Measurements from ENCODE around the gene NKIRAS2.

Gene NKIRAS2

GRCh38 chr17:42019509-42020404 lies at the start of gene NKIRAS2:
Gene NKIRAS2 (plus strand): TSS chr17:42020090. CDS start chr17:42021578, 1,488 bp downstream.
- DNase-seq (ENCODE audit: low spot score): peak; percentile 98

GRCh38 chr17:41970901-41971331 lies 49.0 kb upstream of the NKIRAS2 start:
- DNase-seq (ENCODE audit: low spot score): no peak

GRCh38 chr17:41971721-41972523 lies 48.0 kb upstream of the NKIRAS2 start:
- no peak for DNase-seq (ENCODE audit: low spot score)

GRCh38 chr17:41972571-41973407 lies 47.1 kb upstream of the NKIRAS2 start:
- no peak for DNase-seq (ENCODE audit: low spot score)

GRCh38 chr17:41973408-41973811 lies 46.5 kb upstream of the NKIRAS2 start:
- DNase-seq (ENCODE audit: low spot score): no peak

DNA sequence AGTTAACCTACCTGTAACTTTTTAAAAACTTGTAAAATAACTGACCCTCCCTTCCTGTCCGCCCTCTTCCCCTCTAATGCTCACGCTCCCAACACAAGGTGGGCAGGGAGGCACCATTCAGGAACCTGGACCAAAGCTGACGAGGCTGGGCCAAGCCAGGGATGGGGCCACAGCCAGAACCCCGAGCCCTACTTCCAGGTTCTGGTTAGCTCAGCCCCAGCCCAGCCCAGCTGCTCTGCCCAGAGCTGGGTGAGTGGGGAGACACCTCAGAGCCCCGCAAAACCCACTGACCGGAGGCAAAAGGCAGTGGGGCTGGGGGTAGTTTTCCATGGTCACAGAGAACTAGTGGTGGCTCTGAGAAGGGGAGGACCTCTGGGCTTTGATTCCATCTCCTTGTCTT lies 45.9 kb upstream of the NKIRAS2 start:
- no peak for DNase-seq (ENCODE audit: low spot score)

GRCh38 chr17:41974658-41975057 lies 45.2 kb upstream of the NKIRAS2 start:
- DNase-seq (ENCODE audit: low spot score): no peak

DNA sequence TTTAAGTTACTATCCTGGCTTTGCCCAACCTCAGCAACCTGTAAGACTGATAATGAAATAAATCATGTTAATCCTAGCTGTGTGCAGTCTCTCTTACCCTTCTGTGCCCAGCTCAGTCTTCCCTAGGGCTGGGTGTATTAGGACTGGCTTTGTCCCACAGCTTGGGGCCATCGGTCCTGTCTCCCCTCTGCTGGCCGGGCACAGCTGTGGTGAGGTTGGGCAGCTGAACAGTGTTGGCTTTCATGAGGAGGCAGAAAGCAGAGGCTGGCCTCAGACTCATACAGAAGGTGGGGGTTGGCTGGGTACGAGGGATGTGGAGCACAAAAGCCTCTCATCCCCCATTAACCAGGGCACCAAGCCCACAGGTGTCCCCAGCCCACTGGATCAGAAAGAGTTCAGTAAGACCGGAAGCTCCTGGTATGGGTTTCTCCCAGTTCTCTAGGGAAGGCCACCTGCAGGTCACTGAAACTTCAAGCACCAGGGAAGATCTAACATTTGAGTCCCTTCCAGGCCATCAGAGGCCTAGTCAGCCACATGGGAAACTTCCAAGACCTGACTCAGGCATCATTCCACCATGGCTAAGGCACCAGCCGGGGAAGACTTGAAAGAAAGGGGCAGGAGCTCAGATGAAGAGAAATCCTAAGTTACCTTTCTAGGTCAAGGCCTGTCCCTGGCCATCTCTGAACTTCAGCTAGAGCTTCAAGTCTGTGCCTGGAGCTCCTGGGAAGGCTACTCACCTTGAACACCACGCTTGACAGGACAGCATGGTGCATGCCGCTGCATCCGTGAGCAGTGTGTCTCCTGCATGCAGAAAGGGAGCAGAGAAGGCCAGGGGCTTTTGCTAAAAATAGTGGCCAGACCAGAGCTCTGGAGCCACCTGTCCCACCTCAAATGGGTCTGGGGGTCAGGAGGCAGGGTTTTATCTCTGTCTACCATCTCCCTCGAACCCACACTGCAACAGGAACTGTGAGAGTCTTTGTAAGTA lies 44.5 kb upstream of the NKIRAS2 start:
- no peak for DNase-seq (ENCODE audit: low spot score)

GRCh38 chr17:41976142-41976768 lies 43.6 kb upstream of the NKIRAS2 start:
- DNase-seq (ENCODE audit: low spot score): no peak

DNA sequence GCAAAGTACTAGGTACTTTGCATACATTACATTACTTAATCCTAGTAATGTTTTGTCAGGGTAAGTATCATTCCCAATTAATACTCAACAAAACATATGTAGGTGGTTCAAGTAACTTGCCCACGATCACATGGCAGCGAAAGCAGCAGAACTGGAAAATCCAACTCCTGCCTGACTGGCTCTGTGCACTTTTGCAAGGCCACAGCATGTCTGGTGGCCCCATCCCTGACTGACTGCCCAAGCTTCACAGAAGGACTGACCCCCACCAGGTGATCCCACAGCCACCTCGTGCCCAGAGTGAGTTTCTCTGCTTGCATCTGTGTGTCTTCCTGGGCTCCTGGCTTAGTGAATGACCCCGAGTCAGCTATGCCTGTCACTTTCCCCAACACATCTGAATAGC lies 41.9 kb upstream of the NKIRAS2 start:
- no peak for DNase-seq (ENCODE audit: low spot score)

DNA sequence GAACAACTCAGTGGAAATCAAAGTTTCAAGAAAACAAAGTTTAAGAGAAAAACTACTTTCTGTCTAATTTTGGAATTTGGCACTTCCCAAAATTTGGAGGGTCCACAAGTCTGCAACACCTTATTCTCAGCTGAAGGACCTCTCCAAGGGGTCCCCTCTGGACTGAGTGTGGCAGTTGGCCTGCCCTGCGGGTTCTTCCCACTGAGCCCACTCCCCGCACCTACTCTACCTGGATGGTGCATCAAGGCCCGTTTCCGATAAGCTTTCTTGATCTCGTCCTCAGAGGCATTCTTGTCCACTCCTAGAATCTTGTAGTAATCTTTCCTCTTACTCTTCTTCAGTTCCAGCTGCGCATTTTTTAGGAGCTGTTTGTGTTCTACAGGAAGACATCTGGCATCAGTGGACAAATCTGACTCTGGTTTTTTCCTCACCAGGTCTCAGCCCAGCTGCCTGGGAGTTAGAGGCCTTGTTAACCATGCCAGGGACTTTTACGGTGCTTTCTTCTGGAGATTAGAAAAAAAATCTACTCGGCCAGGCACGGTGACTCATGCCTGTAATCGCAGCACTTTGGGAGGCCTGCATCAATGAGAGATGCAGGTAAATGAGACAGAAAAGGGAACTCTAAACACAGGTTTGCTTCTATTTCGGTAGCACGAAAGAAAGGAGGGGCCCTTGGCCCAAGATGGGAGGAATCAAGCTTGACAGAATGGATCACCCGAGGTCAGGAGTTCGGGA lies 37.7 kb upstream of the NKIRAS2 start:
- DNase-seq (ENCODE audit: low spot score): no peak

DNA sequence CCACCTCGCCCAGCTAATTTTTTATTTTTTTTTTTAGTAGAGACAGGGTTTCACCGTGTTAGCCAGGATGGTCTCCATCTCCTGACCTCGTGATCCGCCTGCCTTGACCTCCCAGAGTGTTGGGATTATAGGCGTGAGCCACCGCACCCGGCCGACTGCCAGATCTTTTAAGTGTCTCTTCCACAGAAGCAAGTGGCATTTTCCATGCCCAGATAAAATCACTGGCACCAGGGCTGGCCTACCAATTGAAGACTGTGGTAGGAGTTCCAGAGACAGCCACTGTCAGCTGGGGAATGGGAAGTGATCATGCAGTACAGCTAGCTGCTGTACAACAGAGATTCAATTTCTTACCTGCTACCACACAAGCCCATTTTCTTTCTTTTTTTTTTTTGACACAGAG lies 35.4 kb upstream of the NKIRAS2 start:
- DNase-seq (ENCODE audit: low spot score): no peak

DNA sequence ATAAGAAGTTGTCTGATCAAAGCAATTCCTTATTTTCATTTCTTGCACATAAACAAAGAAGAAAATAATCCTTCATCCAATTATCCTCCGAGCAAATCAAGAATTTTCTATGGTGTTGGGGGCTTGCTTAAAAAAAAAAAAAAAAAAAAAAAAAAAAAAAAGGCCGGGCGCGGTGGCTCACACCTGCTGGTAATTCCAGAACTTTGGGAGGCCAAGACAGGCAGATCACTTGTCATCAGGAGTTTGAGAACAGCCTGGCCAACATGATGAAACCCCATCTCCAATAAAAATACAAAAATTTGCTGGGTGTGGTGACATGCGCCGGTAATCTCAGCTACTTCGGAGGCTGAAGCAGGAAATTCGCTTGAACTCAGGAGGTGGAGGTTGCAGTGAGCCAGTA lies 34.0 kb upstream of the NKIRAS2 start:
- no peak for DNase-seq (ENCODE audit: low spot score)

GRCh38 chr17:41986634-41987033 lies 33.3 kb upstream of the NKIRAS2 start:
- no peak for DNase-seq (ENCODE audit: low spot score)

DNA sequence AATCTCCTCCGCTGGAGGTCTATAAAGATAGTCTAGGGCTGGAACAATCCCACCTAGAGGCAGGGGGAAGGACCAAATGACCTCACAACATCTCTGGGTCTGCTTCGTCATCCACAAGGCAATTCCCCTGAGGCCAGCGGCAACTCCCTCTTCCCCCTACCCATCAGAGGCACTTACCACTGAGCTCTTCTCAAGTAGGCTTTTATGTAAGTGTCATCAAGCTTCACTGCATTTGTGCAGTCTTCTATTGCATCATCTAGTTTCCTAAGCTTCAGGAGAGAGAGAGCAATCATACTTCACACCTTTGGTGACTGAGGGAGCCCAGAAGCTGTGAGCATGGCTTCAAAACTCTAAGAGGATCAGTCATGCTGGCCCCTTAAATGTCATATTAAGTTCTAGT lies 32.2 kb upstream of the NKIRAS2 start:
- peak; percentile 49 for DNase-seq (ENCODE audit: low spot score)

DNA sequence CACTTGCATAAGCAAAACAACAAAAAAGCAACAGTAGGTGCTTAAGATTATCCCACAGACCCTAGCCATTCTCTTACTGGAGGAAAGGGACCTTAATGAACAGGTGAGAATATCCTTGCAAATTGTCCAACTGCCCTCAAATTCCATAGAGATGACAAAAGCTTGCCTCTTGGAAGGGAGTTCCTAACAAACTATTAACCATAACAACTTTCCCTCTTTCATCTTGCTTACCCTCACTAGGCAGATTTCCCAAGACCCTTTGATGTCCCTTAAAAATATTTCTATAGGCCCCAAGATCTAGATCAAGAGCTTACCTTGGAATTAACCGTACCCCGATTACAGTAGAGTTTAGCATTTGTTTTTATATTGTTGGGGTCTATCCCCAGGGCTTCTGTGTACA lies 31.5 kb upstream of the NKIRAS2 start:
- DNase-seq (ENCODE audit: low spot score): no peak

DNA sequence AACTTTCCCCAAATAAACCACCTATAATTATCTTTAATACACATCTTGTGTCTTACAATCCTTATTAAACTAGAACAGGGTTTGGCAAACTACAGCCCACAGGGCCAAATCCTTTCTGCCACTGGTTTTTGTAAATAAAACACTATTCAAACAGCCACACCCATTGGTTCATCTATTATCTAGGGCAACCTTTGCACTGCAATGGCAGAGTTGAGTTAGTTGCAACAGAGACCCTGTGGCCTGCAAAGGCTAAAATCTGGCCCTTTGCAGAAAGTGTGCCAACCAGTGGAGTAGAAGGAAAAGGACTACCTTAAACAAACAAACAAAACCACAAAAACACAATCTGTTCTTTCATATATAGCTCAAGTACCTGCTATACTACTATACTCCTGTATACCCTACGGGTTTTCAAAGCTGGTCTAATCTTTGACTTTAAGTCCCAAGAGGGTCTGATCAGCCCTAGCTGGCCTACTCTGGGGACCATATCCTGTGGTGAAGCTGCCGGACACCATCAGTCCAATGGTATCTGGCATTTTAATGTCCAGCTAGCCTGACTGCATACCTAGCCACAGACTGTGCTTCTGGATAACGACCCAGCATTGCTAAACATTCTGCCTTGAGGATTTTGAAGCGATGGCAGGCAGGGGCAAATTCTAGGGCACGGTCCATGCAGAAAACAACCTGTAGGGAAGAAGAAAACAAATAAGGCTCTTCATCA lies 30.0 kb upstream of the NKIRAS2 start:
- DNase-seq (ENCODE audit: low spot score): no peak

GRCh38 chr17:41992576-41992975 lies 27.3 kb upstream of the NKIRAS2 start:
- DNase-seq (ENCODE audit: low spot score): no peak

- no peak for DNase-seq (ENCODE audit: low spot score)
These were observed 23.1 kb upstream of the NKIRAS2 start for GRCh38 chr17:41996855-41997164.

Measured in D341Med (cell line).